ENCODE data around the gene C19orf85.
A peak's percentile ranks its signal among the peaks of the same experiment; 100 is the strongest.

Gene C19orf85

GRCh38 chr19:55474269-55475265, 10.0 kb upstream of the C19orf85 start:
- FAIRE-seq: no peak

GRCh38 chr19:55473225-55474012, 8.9 kb upstream of the C19orf85 start:
- no peak for FAIRE-seq

GRCh38 chr19:55472463-55472862, 7.9 kb upstream of the C19orf85 start:
- no peak for FAIRE-seq

- no peak for FAIRE-seq
Observed at GRCh38 chr19:55471266-55471665, 6.7 kb upstream of the C19orf85 start.

GRCh38 chr19:55468054-55468393, 3.5 kb upstream of the C19orf85 start:
- no peak for FAIRE-seq

GRCh38 chr19:55467236-55468053, 2.9 kb upstream of the C19orf85 start:
- FAIRE-seq: no peak

- FAIRE-seq: no peak
Observed at GRCh38 chr19:55466241-55466614, 1.7 kb upstream of the C19orf85 start.

- FAIRE-seq: no peak
Observed at GRCh38 chr19:55465460-55466240, 1.1 kb upstream of the C19orf85 start.

GRCh38 chr19:55464039-55464661, 401 bp downstream of the C19orf85 start:
- FAIRE-seq: no peak

- FAIRE-seq: no peak
Observed at GRCh38 chr19:55463583-55464031, 944 bp downstream of the C19orf85 start.

- no peak for FAIRE-seq
Observed at GRCh38 chr19:55462722-55463121, 1.8 kb downstream of the C19orf85 start.

GRCh38 chr19:55461974-55462626, 2.5 kb downstream of the C19orf85 start:
- no peak for FAIRE-seq

GRCh38 chr19:55461259-55461973, 3.1 kb downstream of the C19orf85 start, which contains the start of gene ISOC2:
Gene ISOC2, minus strand, starts transcription at chr19:55461642. Its CDS starts 5,156 bp downstream, at chr19:55456486.
- peak; percentile 99 for FAIRE-seq

GRCh38 chr19:55460670-55461258, 3.8 kb downstream of the C19orf85 start:
- peak; percentile 80 for FAIRE-seq

- FAIRE-seq: no peak
Observed at GRCh38 chr19:55459950-55460657, 4.4 kb downstream of the C19orf85 start.

- no peak for FAIRE-seq
Observed at GRCh38 chr19:55459551-55459949, 5.0 kb downstream of the C19orf85 start.

- FAIRE-seq: no peak
Observed at GRCh38 chr19:55457683-55458457, 6.7 kb downstream of the C19orf85 start.

GRCh38 chr19:55456347-55456746, 8.2 kb downstream of the C19orf85 start:
- no peak for FAIRE-seq

All from A204.1 (cell line).